GM19238 (cell line): ENCODE measurements around the gene ZNF273.
A peak's percentile ranks its signal among the peaks of the same experiment; 100 is the strongest.
"Not testable (repeated sequence)": the region's sequence is repeated elsewhere in the genome, so short reads cannot be mapped to it uniquely, and the experiment has no call there.

ENCODE experiments used
- DNase-seq: peaks from one replicate; pipeline ENCODE4 v3.0.0; 2011; ENCODE audit warnings: low spot score; ENCODE audit not compliant: insufficient read length

Gene ZNF273

DNA sequence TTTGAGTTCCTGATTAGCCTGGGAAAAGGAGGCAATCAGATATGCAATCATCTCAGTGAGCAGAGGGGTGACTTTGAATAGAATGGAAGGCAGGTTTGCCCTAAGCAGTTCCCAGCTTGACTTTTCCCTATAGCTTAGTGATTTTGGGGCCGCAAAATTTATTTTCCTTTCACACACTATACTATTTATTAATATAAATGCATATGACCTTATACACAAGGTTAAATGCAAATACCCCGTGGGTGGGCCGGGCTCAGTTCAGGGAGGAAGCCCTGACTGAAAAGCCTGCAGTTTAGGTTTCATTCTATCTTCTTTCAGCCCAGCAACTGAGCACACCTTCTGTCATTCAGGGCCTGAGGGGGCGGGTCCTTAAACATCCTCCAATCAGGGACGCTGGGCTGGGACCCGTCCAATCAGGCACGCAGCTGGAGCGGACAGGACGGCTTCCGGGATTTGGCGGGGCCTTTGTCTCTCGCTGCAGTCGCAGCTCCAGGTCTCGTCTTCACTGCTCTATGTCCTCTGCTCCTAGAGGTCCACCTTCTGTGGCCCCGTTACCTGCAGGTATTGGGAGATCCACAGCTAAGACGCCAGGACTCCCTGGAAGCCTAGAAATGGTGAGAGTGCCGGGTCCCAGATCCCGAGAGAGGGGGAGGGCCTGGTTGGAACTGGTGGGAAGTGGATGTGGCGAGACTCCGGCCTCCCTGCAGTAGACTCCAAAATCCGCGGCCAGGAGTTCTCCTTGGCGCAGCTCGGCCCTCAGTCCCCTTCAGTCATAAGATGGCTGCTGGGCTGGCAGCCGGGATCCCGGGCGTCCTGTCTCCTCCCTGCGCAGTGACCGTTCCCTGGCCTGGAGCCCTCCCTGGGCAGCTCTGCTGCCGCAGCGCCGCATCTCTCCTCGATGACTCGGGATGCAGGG is at the start of gene ZNF273:
Gene ZNF273 (plus strand): TSS at position 468 of the 916 bp plus-strand sequence. CDS start 45 bp downstream, at position 513.
- peak; percentile 71 for DNase-seq

GRCh38 chr7:64853679-64854078 is 49.4 kb upstream of the ZNF273 start:
- DNase-seq = no peak

- no peak for DNase-seq
These were observed 48.1 kb upstream of the ZNF273 start for GRCh38 chr7:64854969-64855368.

- DNase-seq = no peak
These were observed 40.1 kb upstream of the ZNF273 start for GRCh38 chr7:64863021-64863420.

DNA sequence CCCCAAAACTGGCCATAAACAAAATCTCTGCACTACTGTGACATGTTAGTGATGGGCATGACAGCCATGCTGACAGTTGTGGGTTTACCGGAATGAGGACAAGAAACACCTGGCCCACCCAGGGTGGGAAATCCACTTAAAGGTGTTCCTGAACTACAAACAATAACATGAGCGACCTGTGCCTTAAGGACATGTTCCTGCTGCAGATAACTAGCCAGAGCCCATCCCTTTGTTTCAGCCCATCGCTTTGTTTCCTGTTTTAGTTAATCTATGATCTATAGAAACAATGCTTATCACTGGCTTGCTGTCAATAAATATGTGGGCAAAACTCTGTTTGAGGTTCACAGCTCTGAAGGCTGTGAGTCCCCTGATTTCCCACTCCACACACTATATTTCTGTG is 39.5 kb upstream of the ZNF273 start:
- not testable (repeated sequence) for DNase-seq

GRCh38 chr7:64863969-64864368 is 39.1 kb upstream of the ZNF273 start:
- DNase-seq = no peak

GRCh38 chr7:64867863-64868440 is 35.1 kb upstream of the ZNF273 start:
- DNase-seq = no peak

DNA sequence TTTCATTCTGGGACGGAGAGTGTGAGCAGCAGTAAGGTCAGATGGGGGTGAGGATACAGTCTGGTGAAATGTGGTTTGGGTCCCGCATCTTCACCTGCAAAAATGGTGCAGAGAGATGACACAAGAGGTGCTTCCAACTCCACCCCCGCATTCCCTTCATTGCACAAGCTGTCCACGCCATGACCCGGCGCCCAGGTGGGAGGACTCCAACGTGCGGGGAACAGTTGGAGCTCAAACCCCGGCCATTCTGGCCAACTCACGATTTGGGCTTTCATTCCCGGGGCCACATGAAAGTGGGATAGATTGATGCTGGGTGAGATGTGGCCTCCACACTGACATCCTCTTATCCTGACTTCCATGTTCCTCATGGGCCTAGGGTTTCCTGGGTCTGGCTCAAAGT is 34.6 kb upstream of the ZNF273 start:
- DNase-seq = no peak

- DNase-seq = no peak
These were observed 33.9 kb upstream of the ZNF273 start for GRCh38 chr7:64869121-64869725.

DNA sequence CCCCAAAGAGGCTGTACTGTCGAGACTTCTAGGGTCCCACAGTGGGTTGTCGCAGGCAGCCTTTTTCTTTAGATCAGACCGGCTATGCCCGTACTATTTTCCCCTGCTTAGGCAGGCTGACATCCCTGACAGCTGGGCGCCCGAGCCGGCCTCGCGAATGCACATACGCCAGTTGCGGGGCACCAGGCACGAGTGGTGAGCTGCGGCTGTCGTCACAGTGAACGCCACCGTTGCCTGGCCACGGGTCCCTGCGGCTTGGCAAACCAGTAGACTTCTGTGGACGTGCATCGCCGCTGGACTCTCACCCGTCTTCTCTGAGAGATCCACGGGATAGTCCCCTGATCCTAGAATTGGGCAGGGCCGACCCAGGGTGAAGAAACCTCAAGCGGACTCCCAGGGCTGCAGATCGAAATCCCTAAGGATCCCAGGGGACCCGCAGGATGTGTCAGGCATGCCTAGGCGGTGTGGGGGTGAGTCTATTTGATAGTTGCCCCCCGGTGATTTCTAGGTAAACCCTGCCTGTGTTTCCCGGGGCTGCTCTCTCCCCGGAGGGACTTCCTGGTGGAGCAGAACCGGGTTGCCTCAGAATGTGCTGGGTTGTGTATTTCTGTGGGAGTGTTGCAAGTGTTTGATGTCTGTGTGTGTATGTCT is 33.0 kb upstream of the ZNF273 start:
- no peak for DNase-seq

- no peak for DNase-seq
These were observed 32.4 kb upstream of the ZNF273 start for GRCh38 chr7:64870656-64871055.

DNA sequence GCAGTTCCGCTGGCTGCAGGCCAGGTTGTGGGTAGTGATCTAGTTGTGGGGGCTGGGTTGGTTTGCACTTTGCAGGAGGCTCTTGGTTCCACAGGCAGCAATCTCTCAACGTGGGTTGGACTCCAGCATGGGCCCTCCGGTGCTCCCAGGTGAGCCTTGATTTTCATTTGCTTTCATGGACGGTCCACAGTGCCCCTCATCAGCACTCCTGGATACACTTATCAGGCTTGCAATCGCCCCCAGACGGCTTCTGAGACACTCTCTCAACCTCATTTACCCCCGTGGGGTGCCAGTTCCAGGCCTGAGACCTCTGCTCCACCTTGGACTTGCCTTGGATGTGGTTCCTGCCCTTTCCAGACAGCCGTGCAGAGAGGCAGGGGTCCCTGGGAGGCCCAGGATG is 31.3 kb upstream of the ZNF273 start:
- no peak for DNase-seq

DNA sequence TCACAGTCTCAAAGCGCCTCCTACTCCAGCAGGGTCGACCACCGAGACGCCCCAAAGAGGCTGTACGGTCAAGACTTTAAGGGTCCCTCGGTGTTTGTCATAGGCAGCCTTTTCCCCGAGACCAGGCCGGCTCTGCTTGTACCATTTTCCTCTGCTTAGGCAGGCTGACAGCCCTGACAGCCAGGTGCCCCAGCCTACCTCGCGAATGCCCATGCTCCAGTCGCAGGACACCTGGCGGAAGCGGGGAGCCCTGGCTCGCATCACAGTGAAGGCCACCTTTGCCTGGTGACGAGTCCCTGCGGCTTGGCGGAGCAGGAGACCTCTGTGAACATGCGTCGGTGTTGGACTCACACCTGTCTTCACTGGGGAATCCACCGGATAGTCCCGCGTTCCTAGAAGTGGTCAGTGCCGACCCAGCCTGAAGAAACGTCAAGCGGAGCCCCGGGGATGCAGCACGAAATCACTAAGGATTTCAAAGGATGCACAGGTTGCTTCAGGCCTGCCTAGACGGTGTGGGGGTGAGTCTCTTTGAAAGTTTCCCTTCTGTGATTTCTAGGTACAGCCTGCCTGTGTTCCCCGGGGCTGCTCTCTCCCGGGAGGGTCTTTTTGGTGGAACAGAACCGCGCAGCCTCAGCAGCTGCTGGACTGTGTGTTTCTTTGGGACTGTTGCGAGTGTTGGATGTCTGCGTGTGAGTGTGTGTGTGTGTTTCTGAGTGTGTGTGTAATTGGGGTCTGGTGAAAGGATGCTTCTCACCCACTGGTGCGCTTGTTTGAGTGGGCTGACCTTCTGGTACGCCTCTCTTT is 30.5 kb upstream of the ZNF273 start:
- DNase-seq = no peak

GRCh38 chr7:64873155-64873500 is 29.9 kb upstream of the ZNF273 start:
- no peak for DNase-seq

GRCh38 chr7:64873517-64873916 is 29.6 kb upstream of the ZNF273 start:
- DNase-seq = no peak

- DNase-seq = no peak
These were observed 29.0 kb upstream of the ZNF273 start for GRCh38 chr7:64874114-64874513.

GRCh38 chr7:64874562-64875250 is 28.4 kb upstream of the ZNF273 start:
- DNase-seq = no peak

DNA sequence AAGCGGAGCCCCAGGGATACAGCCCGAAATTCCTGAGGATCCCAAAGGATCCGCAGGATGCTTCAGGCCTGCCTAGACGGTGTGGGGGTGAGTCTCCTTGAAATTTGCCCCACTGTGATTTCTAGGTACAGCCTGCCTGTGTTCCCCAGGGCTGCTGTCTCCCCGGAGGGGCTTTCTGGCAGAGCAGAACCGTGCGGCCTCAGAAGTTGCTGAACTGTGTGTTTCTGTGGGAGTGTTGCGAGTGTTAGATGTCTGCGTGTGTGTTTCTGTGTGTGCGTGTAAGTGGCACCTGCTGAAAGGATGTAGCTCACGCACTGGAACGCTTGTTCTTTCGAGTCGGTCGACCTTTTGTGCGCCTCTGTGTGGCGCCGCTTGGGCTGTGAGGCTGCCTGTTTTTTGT is 27.8 kb upstream of the ZNF273 start:
- no peak for DNase-seq

DNA sequence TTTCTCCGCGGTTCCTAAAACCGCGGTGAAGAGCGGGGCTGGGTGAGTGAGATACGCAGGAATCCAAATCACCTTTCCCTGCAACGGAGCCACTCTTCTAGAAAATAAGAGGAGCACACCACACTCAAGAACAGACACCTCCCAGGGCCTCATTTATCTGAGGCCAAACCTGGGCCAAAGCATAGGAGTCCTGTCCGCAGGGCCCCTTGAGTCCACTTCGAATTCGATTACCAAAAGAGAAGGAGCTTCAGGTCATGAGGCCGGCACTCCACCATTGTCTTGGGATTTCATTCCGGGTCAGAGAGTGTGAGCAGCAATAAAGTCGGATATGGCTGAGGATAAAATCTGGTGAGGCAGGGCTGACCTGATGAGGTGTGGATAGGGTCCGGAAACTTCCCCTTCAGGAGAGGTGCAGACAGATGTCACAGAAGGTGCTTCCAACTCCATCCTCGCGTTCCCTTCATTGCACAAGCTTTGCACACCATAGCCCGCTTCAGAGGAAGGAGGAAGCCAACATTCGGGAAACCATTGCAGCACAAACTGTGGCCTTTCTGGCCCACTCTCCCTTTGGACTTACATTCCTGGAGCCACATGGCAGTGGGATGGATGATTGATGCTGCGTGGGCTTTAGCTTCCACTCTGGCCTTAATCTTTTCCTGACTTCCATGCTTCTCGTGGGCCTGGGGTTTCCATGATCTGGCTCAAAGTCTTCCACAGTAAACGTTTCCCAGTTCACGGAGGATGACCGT is 27.2 kb upstream of the ZNF273 start:
- no peak for DNase-seq
